ENCODE measurements around the gene HPCAL1.

The HPCAL1 gene

GRCh38 chr2:10325278-10326145 lies 22.8 kb downstream of the HPCAL1 start:
- H3K27ac ChIP-seq (ENCODE audit: low read depth, low read length): no peak overlapping the region
- no peaks in the 10 kb centered on the region for H3K36me3 ChIP-seq (ENCODE audit: control insufficient read depth, insufficient read depth, low read length)
- no peak overlapping the region for H3K9ac ChIP-seq (ENCODE audit: low read length)
- H3K9me3 ChIP-seq (ENCODE audit: control insufficient read depth, insufficient read depth, low read depth, low read length): peaks cover 9% of the 10 kb centered on the region; the same call in 1 of the 2 replicates
- H3K4me1 ChIP-seq (ENCODE audit: control insufficient read depth, insufficient read depth, low read length): peaks cover 38% of the 10 kb centered on the region
- H3K27me3 ChIP-seq (ENCODE audit: control insufficient read depth, insufficient read depth, low read length): no peaks in the 10 kb centered on the region
- H3K4me3 ChIP-seq (ENCODE audit: low read depth, low read length): no peak overlapping the region

GRCh38 chr2:10326151-10326616 lies 23.5 kb downstream of the HPCAL1 start:
- Histone ChIP-seq H3K9me3 (ENCODE audit: control insufficient read depth, insufficient read depth, low read depth, low read length) (peaks cover 9% of the 10 kb centered on the region; the same call in 1 of the 2 replicates), H3K4me3 (ENCODE audit: low read depth, low read length) (no peak overlapping the region), H3K9ac (ENCODE audit: low read length) (no peak overlapping the region), H3K4me1 (ENCODE audit: control insufficient read depth, insufficient read depth, low read length) (peaks cover 45% of the 10 kb centered on the region), H3K36me3 (ENCODE audit: control insufficient read depth, insufficient read depth, low read length) (no peaks in the 10 kb centered on the region), H3K27me3 (ENCODE audit: control insufficient read depth, insufficient read depth, low read length) (no peaks in the 10 kb centered on the region), H3K27ac (ENCODE audit: low read depth, low read length) (no peak overlapping the region)

DNA sequence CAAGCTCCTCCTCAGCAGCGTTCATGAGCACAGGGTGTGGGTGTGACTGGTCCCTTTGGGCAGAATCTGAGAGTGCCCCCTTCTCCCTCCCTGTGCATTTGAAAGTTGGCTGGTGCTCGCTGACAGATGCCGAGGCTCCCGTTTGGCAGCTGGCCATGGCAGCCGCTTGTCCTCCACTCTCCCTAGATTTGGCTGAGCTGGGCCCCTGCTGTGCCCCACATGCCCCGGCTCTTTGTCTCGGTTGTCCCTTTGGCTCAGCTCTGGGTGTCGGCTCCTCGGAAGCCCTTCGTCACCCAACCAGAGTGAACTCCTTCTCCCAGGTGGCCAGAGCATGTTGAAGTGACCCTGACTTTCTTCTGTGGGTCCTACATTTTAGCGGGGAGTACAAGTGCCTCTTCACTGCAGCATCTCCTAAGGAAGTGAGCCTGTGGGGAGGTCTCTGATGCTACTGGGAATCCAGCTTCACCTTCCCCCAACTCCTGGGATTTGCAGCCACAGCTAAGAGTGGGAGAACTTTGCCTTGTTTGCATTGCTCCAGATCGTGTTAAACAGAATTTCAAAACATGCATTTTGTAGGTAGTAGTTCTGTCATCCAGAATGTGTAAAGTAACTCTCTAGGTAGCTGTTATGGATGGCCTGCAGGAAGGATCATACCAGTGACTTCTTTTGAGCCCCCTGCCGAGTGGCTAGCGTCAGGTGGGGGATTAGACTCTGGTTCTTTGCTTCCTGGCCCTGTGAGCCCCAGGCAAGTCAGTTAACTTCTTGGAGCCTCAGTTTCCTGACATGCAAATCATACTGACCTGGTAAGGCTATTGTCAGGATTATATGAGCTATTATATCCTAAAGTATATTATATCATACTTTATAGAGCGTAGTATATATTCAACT lies 24.2 kb downstream of the HPCAL1 start:
- H3K4me1 ChIP-seq (ENCODE audit: control insufficient read depth, insufficient read depth, low read length): peaks cover 53% of the 10 kb centered on the region
- H3K4me3 ChIP-seq (ENCODE audit: low read depth, low read length): no peak overlapping the region
- H3K9me3 ChIP-seq (ENCODE audit: control insufficient read depth, insufficient read depth, low read depth, low read length): peaks cover 9% of the 10 kb centered on the region; the same call in 1 of the 2 replicates
- no peaks in the 10 kb centered on the region for H3K36me3 ChIP-seq (ENCODE audit: control insufficient read depth, insufficient read depth, low read length)
- H3K9ac ChIP-seq (ENCODE audit: low read length): no peak overlapping the region
- no peaks in the 10 kb centered on the region for H3K27me3 ChIP-seq (ENCODE audit: control insufficient read depth, insufficient read depth, low read length)
- H3K27ac ChIP-seq (ENCODE audit: low read depth, low read length): no peak overlapping the region

DNA sequence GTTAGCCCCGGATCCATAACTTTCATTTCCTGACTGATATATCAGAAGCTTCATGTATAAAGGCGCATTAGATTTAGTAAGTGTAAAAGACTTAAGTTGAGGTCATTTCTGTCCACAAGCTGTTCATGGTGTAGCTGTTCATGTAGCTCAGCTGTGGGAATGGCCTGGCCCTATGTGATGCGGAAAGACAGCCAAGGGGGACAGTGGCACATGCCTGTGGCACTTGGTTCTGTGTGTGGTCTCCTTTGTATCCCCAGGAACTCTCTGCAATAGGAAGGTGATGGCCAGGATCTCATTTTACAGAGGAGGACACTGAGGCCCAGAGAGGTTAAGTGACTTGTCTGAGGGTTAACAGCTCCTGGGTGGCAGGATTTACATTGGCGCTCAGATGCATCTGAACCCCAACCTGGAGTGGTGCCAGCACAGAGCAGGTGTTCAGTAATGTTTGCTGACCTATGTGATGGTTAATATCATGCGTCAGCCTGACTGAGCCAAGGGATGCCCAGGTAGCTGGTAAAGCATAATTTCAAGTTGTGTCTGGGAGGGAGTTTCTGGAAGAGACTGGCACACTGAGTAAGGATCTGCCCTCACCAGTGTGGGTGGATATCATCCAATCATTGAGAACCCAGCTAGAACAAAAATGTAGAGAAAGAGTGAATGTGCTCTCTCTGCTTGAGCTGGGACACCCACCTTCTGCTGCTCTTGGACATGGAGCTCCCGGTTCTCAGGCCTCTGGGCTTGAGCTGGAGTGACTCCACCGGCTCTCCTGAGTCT lies 25.4 kb downstream of the HPCAL1 start:
- peaks cover 61% of the 10 kb centered on the region for H3K4me1 ChIP-seq (ENCODE audit: control insufficient read depth, insufficient read depth, low read length)
- H3K27ac ChIP-seq (ENCODE audit: low read depth, low read length): no peak overlapping the region
- H3K9ac ChIP-seq (ENCODE audit: low read length): no peak overlapping the region
- no peaks in the 10 kb centered on the region for H3K27me3 ChIP-seq (ENCODE audit: control insufficient read depth, insufficient read depth, low read length)
- H3K36me3 ChIP-seq (ENCODE audit: control insufficient read depth, insufficient read depth, low read length): no peaks in the 10 kb centered on the region
- H3K9me3 ChIP-seq (ENCODE audit: control insufficient read depth, insufficient read depth, low read depth, low read length): peaks cover 4% of the 10 kb centered on the region; the same call in 1 of the 2 replicates
- H3K4me3 ChIP-seq (ENCODE audit: low read depth, low read length): no peak overlapping the region

GRCh38 chr2:10328670-10329579 lies 26.2 kb downstream of the HPCAL1 start:
- Histone ChIP-seq H3K36me3 (ENCODE audit: control insufficient read depth, insufficient read depth, low read length) (no peaks in the 10 kb centered on the region), H3K4me3 (ENCODE audit: low read depth, low read length) (no peak overlapping the region), H3K9me3 (ENCODE audit: control insufficient read depth, insufficient read depth, low read depth, low read length) (no peaks in the 10 kb centered on the region), H3K4me1 (ENCODE audit: control insufficient read depth, insufficient read depth, low read length) (peaks cover 64% of the 10 kb centered on the region), H3K9ac (ENCODE audit: low read length) (no peak overlapping the region), H3K27ac (ENCODE audit: low read depth, low read length) (no peak overlapping the region), H3K27me3 (ENCODE audit: control insufficient read depth, insufficient read depth, low read length) (no peaks in the 10 kb centered on the region)

- H3K9me3 ChIP-seq (ENCODE audit: control insufficient read depth, insufficient read depth, low read depth, low read length): no peaks in the 10 kb centered on the region
- H3K4me1 ChIP-seq (ENCODE audit: control insufficient read depth, insufficient read depth, low read length): peaks cover 58% of the 10 kb centered on the region
- no peak overlapping the region for H3K4me3 ChIP-seq (ENCODE audit: low read depth, low read length)
- no peaks in the 10 kb centered on the region for H3K36me3 ChIP-seq (ENCODE audit: control insufficient read depth, insufficient read depth, low read length)
- no peak overlapping the region for H3K27ac ChIP-seq (ENCODE audit: low read depth, low read length)
- H3K27me3 ChIP-seq (ENCODE audit: control insufficient read depth, insufficient read depth, low read length): no peaks in the 10 kb centered on the region
- no peak overlapping the region for H3K9ac ChIP-seq (ENCODE audit: low read length)
These were observed 26.8 kb downstream of the HPCAL1 start for GRCh38 chr2:10329580-10329879.

DNA sequence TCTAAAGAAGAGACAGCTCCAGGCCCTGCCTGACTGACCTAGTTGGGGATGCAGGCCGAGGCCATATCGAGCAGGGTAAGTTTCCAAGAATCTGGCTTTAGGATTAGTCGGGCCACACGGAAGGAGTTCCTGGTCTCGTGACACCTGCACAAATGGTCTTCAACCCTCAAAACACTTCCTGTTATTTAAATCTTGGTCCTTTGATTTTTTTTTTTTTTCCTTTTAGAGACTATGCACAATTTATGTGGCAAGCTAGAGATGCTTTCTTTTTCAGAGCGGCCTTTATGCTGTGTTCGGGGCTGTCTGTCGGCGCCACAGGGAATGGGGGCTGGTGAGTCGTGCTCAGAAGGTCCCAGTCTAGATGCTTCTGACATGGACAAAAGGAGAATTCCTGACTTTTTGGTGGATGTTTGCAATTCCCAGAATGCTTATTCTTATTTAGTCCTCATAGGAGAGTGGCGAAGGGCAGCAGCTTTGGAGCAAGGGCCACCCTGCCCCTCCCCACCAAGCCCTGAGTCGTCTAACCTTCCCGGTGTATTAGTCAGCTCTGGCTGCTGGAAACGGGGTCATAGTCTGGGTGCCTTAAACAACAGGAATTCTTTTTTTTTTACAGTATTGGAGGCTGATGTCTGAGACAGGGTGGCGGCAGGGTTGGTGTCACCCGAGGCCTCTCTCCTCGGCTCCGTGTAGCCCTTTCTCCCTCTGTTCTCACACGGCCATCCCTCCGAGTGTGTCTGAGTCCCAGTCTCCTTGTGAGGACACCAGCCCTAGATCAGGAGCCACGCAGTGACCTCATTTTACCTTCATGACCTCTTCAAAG lies 27.4 kb downstream of the HPCAL1 start:
- H3K4me1 ChIP-seq (ENCODE audit: control insufficient read depth, insufficient read depth, low read length): peaks cover 58% of the 10 kb centered on the region
- H3K4me3 ChIP-seq (ENCODE audit: low read depth, low read length): no peak overlapping the region
- H3K36me3 ChIP-seq (ENCODE audit: control insufficient read depth, insufficient read depth, low read length): no peaks in the 10 kb centered on the region
- H3K27me3 ChIP-seq (ENCODE audit: control insufficient read depth, insufficient read depth, low read length): no peaks in the 10 kb centered on the region
- H3K27ac ChIP-seq (ENCODE audit: low read depth, low read length): no peak overlapping the region
- H3K9ac ChIP-seq (ENCODE audit: low read length): no peak overlapping the region
- peaks cover 4% of the 10 kb centered on the region for H3K9me3 ChIP-seq (ENCODE audit: control insufficient read depth, insufficient read depth, low read depth, low read length)

DNA sequence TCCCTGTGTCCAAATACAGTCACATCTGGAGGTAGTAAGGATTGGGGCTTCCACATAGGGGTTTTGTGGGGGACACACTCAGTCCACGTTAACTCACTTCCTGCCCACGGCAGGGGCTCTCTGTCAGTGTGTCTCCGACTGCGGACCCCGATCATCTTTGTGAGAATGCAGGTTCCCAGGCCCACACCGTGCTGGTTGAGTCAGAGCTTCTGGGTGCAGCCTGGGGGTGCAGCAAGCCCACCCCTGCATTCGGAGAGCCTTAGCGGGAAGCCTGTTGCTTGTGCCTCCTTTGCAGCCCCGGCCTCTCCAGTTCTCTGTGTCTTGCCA lies 28.0 kb downstream of the HPCAL1 start:
- Histone ChIP-seq H3K27ac (ENCODE audit: low read depth, low read length) (no peak overlapping the region), H3K27me3 (ENCODE audit: control insufficient read depth, insufficient read depth, low read length) (no peaks in the 10 kb centered on the region), H3K36me3 (ENCODE audit: control insufficient read depth, insufficient read depth, low read length) (no peaks in the 10 kb centered on the region), H3K4me3 (ENCODE audit: low read depth, low read length) (no peak overlapping the region), H3K9me3 (ENCODE audit: control insufficient read depth, insufficient read depth, low read depth, low read length) (peaks cover 9% of the 10 kb centered on the region), H3K9ac (ENCODE audit: low read length) (no peak overlapping the region), H3K4me1 (ENCODE audit: control insufficient read depth, insufficient read depth, low read length) (peaks cover 58% of the 10 kb centered on the region)

GRCh38 chr2:10331027-10331701 lies 28.5 kb downstream of the HPCAL1 start:
- Histone ChIP-seq H3K27me3 (ENCODE audit: control insufficient read depth, insufficient read depth, low read length) (no peaks in the 10 kb centered on the region), H3K9me3 (ENCODE audit: control insufficient read depth, insufficient read depth, low read depth, low read length) (peaks cover 10% of the 10 kb centered on the region), H3K9ac (ENCODE audit: low read length) (no peak overlapping the region), H3K27ac (ENCODE audit: low read depth, low read length) (no peak overlapping the region), H3K4me1 (ENCODE audit: control insufficient read depth, insufficient read depth, low read length) (peaks cover 53% of the 10 kb centered on the region), H3K36me3 (ENCODE audit: control insufficient read depth, insufficient read depth, low read length) (no peaks in the 10 kb centered on the region), H3K4me3 (ENCODE audit: low read depth, low read length) (no peak overlapping the region)

Measured in HUES6 (cell line).